Stimulated activated CD8-positive, alpha-beta memory T cell treated with anti-CD3 and anti-CD28 coated beads, Interleukin-12 subunit alpha, Interleukin-12 subunit beta, amount 100 ng/mL, for 4 hours (primary cell): ENCODE data around the gene PCIF1.

Experiments
- DNase-seq: peaks from one replicate; pipeline ENCODE4 v3.0.0-alpha.2; 2020; ENCODE audit warnings: low read depth

Gene PCIF1

GRCh38 chr20:45904583-45905504, 29.6 kb upstream of the PCIF1 start:
- DNase-seq: no peak

- DNase-seq: no peak
Measured at GRCh38 chr20:45905505-45906079, 28.9 kb upstream of the PCIF1 start.

- DNase-seq: no peak
Measured at GRCh38 chr20:45907219-45907948, 27.1 kb upstream of the PCIF1 start.

- DNase-seq: no peak
Measured at GRCh38 chr20:45908084-45908483, 26.4 kb upstream of the PCIF1 start.

- no peak for DNase-seq
Measured at GRCh38 chr20:45909336-45909808, 25.1 kb upstream of the PCIF1 start.

GRCh38 chr20:45909817-45910669, 24.4 kb upstream of the PCIF1 start:
- DNase-seq: no peak

GRCh38 chr20:45910670-45911485, 23.6 kb upstream of the PCIF1 start:
- peak; percentile 85 for DNase-seq

- DNase-seq: no peak
Measured at GRCh38 chr20:45911486-45912343, 22.8 kb upstream of the PCIF1 start, which contains the start of gene PLTP. TSS of gene PLTP (minus strand) at chr20:45912155. CDS start at chr20:45911452, 703 bp downstream.

- DNase-seq: no peak
Measured at GRCh38 chr20:45912344-45912682, 22.2 kb upstream of the PCIF1 start.

- DNase-seq: no peak
Measured at GRCh38 chr20:45913116-45913515, 21.4 kb upstream of the PCIF1 start.

GRCh38 chr20:45917790-45918141, 16.7 kb upstream of the PCIF1 start:
- DNase-seq: no peak

- no peak for DNase-seq
Measured at GRCh38 chr20:45918182-45918737, 16.2 kb upstream of the PCIF1 start.

- no peak for DNase-seq
Measured at GRCh38 chr20:45918779-45919537, 15.5 kb upstream of the PCIF1 start.

- no peak for DNase-seq
Measured at GRCh38 chr20:45919542-45920399, 14.7 kb upstream of the PCIF1 start.

- no peak for DNase-seq
Measured at GRCh38 chr20:45920462-45921336, 13.8 kb upstream of the PCIF1 start.

GRCh38 chr20:45921337-45922189, 12.9 kb upstream of the PCIF1 start:
- no peak for DNase-seq
